HepG2 (cell line): ENCODE data around the gene RPL19. TPM values are rescaled to one million over a fixed set of nuclear protein-coding genes. Genes with fewer than 3 reads are reported as not detected.

Experiments used
- ATF5 ChIP-seq: sonication (generic); formaldehyde crosslinking; IDR thresholded peaks from 2 replicates; pipeline ENCODE4 v1.4.0; 2020; ENCODE audit warnings: mild to moderate bottlenecking, low read depth, missing genetic modification reagents
- CHD4 ChIP-seq: fragments of 200-600 bp; sonication (generic); IDR thresholded peaks from 2 replicates; pipeline ENCODE4 v1.7.0; 2017; ENCODE audit warnings: mild to moderate bottlenecking, low read length, borderline replicate concordance
- CREB1 ChIP-seq, 2 experiments: fragments of 450-650 bp in 1 of 2; IDR thresholded peaks; 2 replicates each; pipeline ENCODE4 v1.6.1; 2016 to 2017; ENCODE audit warnings: control low read depth in 1 of 2, mild to moderate bottlenecking in 1 of 2, missing compliant biosample characterization in 1 of 2, missing genetic modification characterization in 1 of 2
- DRAP1 ChIP-seq: IDR thresholded peaks from 2 replicates; pipeline ENCODE4 v1.6.1; 2016; ENCODE audit warnings: missing genetic modification reagents, missing compliant biosample characterization
- GRHL1 ChIP-seq: sonication (generic); formaldehyde crosslinking; conservative IDR thresholded peaks from 2 replicates; pipeline ENCODE4 v1.8.0; 2022; ENCODE audit warnings: missing genetic modification reagents
- HMGXB4 ChIP-seq, 2 experiments: sonication (generic) in 1 of 2; formaldehyde crosslinking in 1 of 2; IDR thresholded peaks; 2 replicates each; pipeline versions ENCODE4 v1.4.0 to v1.6.1; 2018 to 2020; ENCODE audit warnings: missing genetic modification reagents in 2 of 2, borderline replicate concordance in 1 of 2, low read depth in 1 of 2, mild to moderate bottlenecking in 1 of 2, missing biosample characterization in 1 of 2
- ISX ChIP-seq: sonication (generic); formaldehyde crosslinking; conservative IDR thresholded peaks from 2 replicates; pipeline ENCODE4 v1.5.0; 2020; ENCODE audit warnings: missing genetic modification reagents
- MXI1 ChIP-seq: IDR thresholded peaks from 3 replicates; pipeline ENCODE4 v1.6.1; 2012; ENCODE audit warnings: low read depth, low read length, inconsistent platforms, borderline replicate concordance
- NAIF1 ChIP-seq: sonication (generic); formaldehyde crosslinking; IDR thresholded peaks from 2 replicates; pipeline ENCODE4 v1.5.0; 2020; ENCODE audit warnings: mild to moderate bottlenecking, missing genetic modification reagents, borderline replicate concordance
- SNAI1 ChIP-seq: sonication (generic); formaldehyde crosslinking; IDR thresholded peaks from 2 replicates; pipeline ENCODE4 v1.5.0; 2020; ENCODE audit warnings: mild to moderate bottlenecking, missing genetic modification reagents, borderline replicate concordance
- SNAPC5 ChIP-seq: sonication (generic); formaldehyde crosslinking; IDR thresholded peaks from 2 replicates; pipeline ENCODE4 v1.8.1; 2023; ENCODE audit warnings: mild to moderate bottlenecking, missing genetic modification reagents, borderline replicate concordance
- TFAP4 ChIP-seq: sonication (generic); IDR thresholded peaks from 2 replicates; pipeline ENCODE4 v1.6.1; 2016; ENCODE audit warnings: low read depth, borderline replicate concordance
- ZNF225 ChIP-seq: sonication (generic); formaldehyde crosslinking; IDR thresholded peaks from 2 replicates; pipeline ENCODE4 v1.4.0; 2020; ENCODE audit warnings: mild to moderate bottlenecking, missing genetic modification reagents
- ZNF30 ChIP-seq: sonication (generic); formaldehyde crosslinking; IDR thresholded peaks from 2 replicates; pipeline ENCODE4 v1.5.0; 2020; ENCODE audit warnings: mild to moderate bottlenecking, missing genetic modification reagents
- ZNF350 ChIP-seq: sonication (generic); formaldehyde crosslinking; IDR thresholded peaks from 2 replicates; pipeline ENCODE4 v1.4.0; 2020; ENCODE audit warnings: mild to moderate bottlenecking, low read depth, missing genetic modification reagents, borderline replicate concordance
- ZNF563 ChIP-seq: sonication (generic); formaldehyde crosslinking; IDR thresholded peaks from 2 replicates; pipeline ENCODE4 v1.8.0; 2022; ENCODE audit warnings: mild to moderate bottlenecking, moderate library complexity, missing genetic modification reagents
- ZNF614 ChIP-seq: IDR thresholded peaks from 2 replicates; pipeline ENCODE4 v1.6.1; 2018; ENCODE audit warnings: missing biosample characterization, missing genetic modification reagents, inconsistent platforms, borderline replicate concordance
- ZNF687 ChIP-seq: sonication (generic); formaldehyde crosslinking; IDR thresholded peaks from 2 replicates; pipeline ENCODE4 v1.5.1; 2020; ENCODE audit warnings: mild to moderate bottlenecking, missing genetic modification reagents, moderate library complexity
- polyA plus RNA-seq, 8 experiments: library from polyadenylated mRNA; depleted of rRNA in 3 of 8; stranded (reverse) in 7 of 8; unstranded in 1 of 8; fragments of >200 nt; fragmentation: Illumina TruSeq in 4 of 8; extraction: Trizol in 4 of 8; gene quantifications; 2 replicates each; pipeline versions ENCODE4 v1.2.1 to v1.2.3, GENCODE V29; 2011 to 2016; ENCODE audit warnings: low read depth in 4 of 8, missing spikeins in 1 of 8, mixed read lengths in 1 of 8; ENCODE audit not compliant: insufficient read depth in 1 of 8
- total RNA-seq, 5 experiments: library from RNA; depleted of rRNA; stranded (reverse); fragments of >200 nt; fragmentation: Illumina TruSeq; extraction: Trizol; gene quantifications; 2 replicates each; pipeline ENCODE4 v1.2.3, GENCODE V29; 2016; ENCODE audit warnings: low read depth in 1 of 5

Gene RPL19
- total and polyA plus RNA-seq, 2 of the 13 experiments (the other 11 are each of a cell fraction or from before 2014, with no cell fraction given), result 2,522 to 2,768 TPM

- TF ChIP-seq ZNF687 (CRISPR knock-in tag) (no peak), ISX (CRISPR knock-in tag) (no peak), ATF5 (CRISPR knock-in tag) (no peak), ZNF30 (CRISPR knock-in tag) (no peak), DRAP1 (CRISPR knock-in tag) (peak; percentile 23), ZNF225 (no peak; the same call in 1 of the 2 replicates), NAIF1 (CRISPR knock-in tag) (no peak; the same call in 1 of the 2 replicates), CREB1 (IDR thresholded peaks at IDR 0.05) (no peak), CREB1 (CRISPR knock-in tag; IDR thresholded peaks at IDR 0.05) (peak; percentile 52; the same call in 1 of the 2 replicates), MXI1 (peak; percentile 47; the same call in 1 of the 3 replicates), CHD4 (no peak; the same call in 1 of the 2 replicates), ZNF350 (CRISPR knock-in tag) (no peak; the same call in 1 of the 2 replicates), ZNF563 (CRISPR knock-in tag) (no peak), ZNF614 (no peak; the same call in 1 of the 2 replicates), HMGXB4 (CRISPR knock-in tag; IDR thresholded peaks at IDR 0.05; ENCODE audit: borderline replicate concordance in 1 of 2, low read depth in 1 of 2) (peak; percentile 94 to 96), TFAP4 (no peak), SNAPC5 (CRISPR knock-in tag) (0 out of 2 replicates have a peak, but pooled peaks have one; percentile 15), GRHL1 (no peak), SNAI1 (no peak)
Measured at GRCh38 chr17:39153599-39154051, 46.5 kb upstream of the RPL19 start (continued).
